Hepatocyte (in vitro differentiated cells): Measurements from ENCODE around the gene CDK15. TPM values are rescaled to one million over a fixed set of nuclear protein-coding genes. Genes with fewer than 3 reads are reported as not detected.

Experiments used
- DNase-seq: peaks from one replicate; pipeline ENCODE4 v3.0.0-alpha.2; 2016; ENCODE audit warnings: low spot score
- H2AFZ ChIP-seq: fragments of 200-600 bp; sonication (generic); 2 replicates; pipeline ENCODE4 v1.6.0; 2016; ENCODE audit warnings: antibody characterized with exemption, mild to moderate bottlenecking
- H3K27ac ChIP-seq: fragments of 200-600 bp; sonication (generic); 2 replicates; pipeline ENCODE4 v1.5.1; 2016; ENCODE audit warnings: mild to moderate bottlenecking
- H3K27me3 ChIP-seq: fragments of 200-600 bp; sonication (generic); 2 replicates; pipeline ENCODE4 v1.6.1; 2016
- H3K36me3 ChIP-seq: fragments of 200-600 bp; sonication (generic); replicated peaks from 2 replicates; pipeline ENCODE4 v1.5.1; 2016; ENCODE audit warnings: low read depth; ENCODE audit not compliant: insufficient read depth
- H3K4me1 ChIP-seq: fragments of 200-600 bp; sonication (generic); 2 replicates; pipeline ENCODE4 v1.5.1; 2016; ENCODE audit warnings: mild to moderate bottlenecking, moderate library complexity; ENCODE audit not compliant: insufficient read depth
- H3K4me2 ChIP-seq: fragments of 200-600 bp; sonication (generic); 2 replicates; pipeline ENCODE4 v1.6.0; 2016
- H3K4me3 ChIP-seq: fragments of 200-600 bp; sonication (generic); 2 replicates; pipeline ENCODE4 v1.5.1; 2016; ENCODE audit warnings: mild to moderate bottlenecking
- H3K79me2 ChIP-seq: fragments of 200-600 bp; sonication (generic); 2 replicates; pipeline ENCODE4 v1.6.0; 2017; ENCODE audit warnings: mild to moderate bottlenecking
- H3K9me2 ChIP-seq: fragments of 200-600 bp; sonication (generic); replicated peaks from 2 replicates; pipeline ENCODE4 v1.6.0; 2017; ENCODE audit warnings: mild to moderate bottlenecking; ENCODE audit not compliant: insufficient read depth
- H3K9me3 ChIP-seq: fragments of 200-600 bp; sonication (generic); 2 replicates; pipeline ENCODE4 v1.5.1; 2016; ENCODE audit warnings: low read depth, mild to moderate bottlenecking
- H4K20me1 ChIP-seq: fragments of 200-600 bp; sonication (generic); 2 replicates; pipeline ENCODE4 v1.6.0; 2016; ENCODE audit warnings: mild to moderate bottlenecking; ENCODE audit not compliant: insufficient read depth, poor library complexity, severe bottlenecking
- EZH2 ChIP-seq: fragments of 200-600 bp; sonication (generic); IDR thresholded peaks from 2 replicates; pipeline ENCODE4 v1.6.1; 2016; ENCODE audit warnings: antibody characterized with exemption, mild to moderate bottlenecking, borderline replicate concordance
- EZH2phosphoT487 ChIP-seq: fragments of 200-600 bp; sonication (generic); IDR thresholded peaks from one replicate; pipeline ENCODE4 v1.6.1; 2018; ENCODE audit warnings: antibody characterized with exemption, mild to moderate bottlenecking, low read depth, moderate library complexity; ENCODE audit not compliant: unreplicated experiment, severe bottlenecking
- WGBS: methylation state at CpG from one replicate; pipeline ENCODE4 v1.1.6; 2016; ENCODE audit warnings: low lambda C conversion rate; ENCODE audit errors: missing lambda C conversion rate; 5-methylcytosine and 5-hydroxymethylcytosine counted together
- polyA plus RNA-seq: library from polyadenylated mRNA; unstranded; fragments of >200 nt; fragmentation: Nextera tagmentation; extraction: Ambion mirVana; gene quantifications from 2 replicates; pipeline ENCODE4 v1.2.1, GENCODE V29; 2016
- total RNA-seq: library from RNA; depleted of rRNA; stranded (reverse); fragments of >200 nt; gene quantifications from 2 replicates; pipeline ENCODE4 v1.2.3, GENCODE V29; 2014
- TF ChIP-seq, protein P1 (sequence below): fragments of 200-600 bp; sonication (generic); IDR thresholded peaks from 2 replicates; pipeline ENCODE4 v1.5.1; 2016; ENCODE audit warnings: antibody characterized with exemption, mild to moderate bottlenecking; ENCODE audit not compliant: poor library complexity

The CDK15 gene
- total and polyA plus RNA-seq, 2 experiments from 2014 or later, result 0.17 to 4.0 TPM

- H3K27me3 ChIP-seq, result no peaks in the 10 kb centered on the region
- H3K9me3 ChIP-seq, result no peaks in the 10 kb centered on the region
- no peak overlapping the region for H3K27ac ChIP-seq
- H3K4me2 ChIP-seq, result no peak overlapping the region
- no peak overlapping the region for H3K4me3 ChIP-seq
- H3K36me3 ChIP-seq, result no peaks in the 10 kb centered on the region
- TF ChIP-seq EZH2 (no peak), EZH2phosphoT487 (no peak)
- TF ChIP-seq, protein P1, sequence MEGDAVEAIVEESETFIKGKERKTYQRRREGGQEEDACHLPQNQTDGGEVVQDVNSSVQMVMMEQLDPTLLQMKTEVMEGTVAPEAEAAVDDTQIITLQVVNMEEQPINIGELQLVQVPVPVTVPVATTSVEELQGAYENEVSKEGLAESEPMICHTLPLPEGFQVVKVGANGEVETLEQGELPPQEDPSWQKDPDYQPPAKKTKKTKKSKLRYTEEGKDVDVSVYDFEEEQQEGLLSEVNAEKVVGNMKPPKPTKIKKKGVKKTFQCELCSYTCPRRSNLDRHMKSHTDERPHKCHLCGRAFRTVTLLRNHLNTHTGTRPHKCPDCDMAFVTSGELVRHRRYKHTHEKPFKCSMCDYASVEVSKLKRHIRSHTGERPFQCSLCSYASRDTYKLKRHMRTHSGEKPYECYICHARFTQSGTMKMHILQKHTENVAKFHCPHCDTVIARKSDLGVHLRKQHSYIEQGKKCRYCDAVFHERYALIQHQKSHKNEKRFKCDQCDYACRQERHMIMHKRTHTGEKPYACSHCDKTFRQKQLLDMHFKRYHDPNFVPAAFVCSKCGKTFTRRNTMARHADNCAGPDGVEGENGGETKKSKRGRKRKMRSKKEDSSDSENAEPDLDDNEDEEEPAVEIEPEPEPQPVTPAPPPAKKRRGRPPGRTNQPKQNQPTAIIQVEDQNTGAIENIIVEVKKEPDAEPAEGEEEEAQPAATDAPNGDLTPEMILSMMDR, result no peak
- no peaks in the 10 kb centered on the region for H3K9me2 ChIP-seq
- H3K4me1 ChIP-seq, result no peaks in the 10 kb centered on the region
- no peaks in the 10 kb centered on the region for H3K79me2 ChIP-seq
- DNase-seq, result no peak
- H4K20me1 ChIP-seq, result no peaks in the 10 kb centered on the region
- H2AFZ ChIP-seq, result no peak overlapping the region
- 78% methylated on average over 2 of the region's 2 CpGs for WGBS
Observed at GRCh38 chr2:201789395-201789794, 16.9 kb upstream of the CDK15 start.

GRCh38 chr2:201790291-201790690, 16.0 kb upstream of the CDK15 start:
- no peaks in the 10 kb centered on the region for H3K27me3 ChIP-seq
- no peak for DNase-seq
- no peaks in the 10 kb centered on the region for H3K9me3 ChIP-seq
- H3K4me1 ChIP-seq, result no peaks in the 10 kb centered on the region
- H3K4me2 ChIP-seq, result no peak overlapping the region
- H3K27ac ChIP-seq, result no peak overlapping the region
- TF ChIP-seq EZH2phosphoT487 (no peak), EZH2 (no peak)
- TF ChIP-seq, protein P1, result no peak
- H4K20me1 ChIP-seq, result no peaks in the 10 kb centered on the region
- no peak overlapping the region for H2AFZ ChIP-seq
- H3K36me3 ChIP-seq, result no peaks in the 10 kb centered on the region
- WGBS, result 77% methylated on average over 3 of the region's 3 CpGs
- no peak overlapping the region for H3K4me3 ChIP-seq
- no peaks in the 10 kb centered on the region for H3K9me2 ChIP-seq
- H3K79me2 ChIP-seq, result no peaks in the 10 kb centered on the region

- H3K27ac ChIP-seq, result no peak overlapping the region
- no peak overlapping the region for H3K4me3 ChIP-seq
Observed at GRCh38 chr2:201790989-201791388, 15.3 kb upstream of the CDK15 start.

More at GRCh38 chr2:201790989-201791388, 15.3 kb upstream of the CDK15 start:
- no peaks in the 10 kb centered on the region for H3K27me3 ChIP-seq
- no peak overlapping the region for H3K4me2 ChIP-seq
- H3K4me1 ChIP-seq, result no peaks in the 10 kb centered on the region
- TF ChIP-seq, protein P1, result no peak
- TF ChIP-seq EZH2phosphoT487 (no peak), EZH2 (no peak)
- H3K79me2 ChIP-seq, result no peaks in the 10 kb centered on the region
- no peaks in the 10 kb centered on the region for H3K36me3 ChIP-seq
- no peaks in the 10 kb centered on the region for H4K20me1 ChIP-seq
- no peak overlapping the region for H2AFZ ChIP-seq
- H3K9me3 ChIP-seq, result no peaks in the 10 kb centered on the region
- no peaks in the 10 kb centered on the region for H3K9me2 ChIP-seq
- no peak for DNase-seq
- WGBS, result 90% methylated on average over 2 of the region's 2 CpGs
